ENCODE results near the gene SMIM14. TPM values are rescaled to one million over a fixed set of nuclear protein-coding genes. Genes with fewer than 3 reads are reported as not detected.

The SMIM14 gene
- total RNA-seq, 1 donor from 2014 or later: 32.1 TPM

DNA sequence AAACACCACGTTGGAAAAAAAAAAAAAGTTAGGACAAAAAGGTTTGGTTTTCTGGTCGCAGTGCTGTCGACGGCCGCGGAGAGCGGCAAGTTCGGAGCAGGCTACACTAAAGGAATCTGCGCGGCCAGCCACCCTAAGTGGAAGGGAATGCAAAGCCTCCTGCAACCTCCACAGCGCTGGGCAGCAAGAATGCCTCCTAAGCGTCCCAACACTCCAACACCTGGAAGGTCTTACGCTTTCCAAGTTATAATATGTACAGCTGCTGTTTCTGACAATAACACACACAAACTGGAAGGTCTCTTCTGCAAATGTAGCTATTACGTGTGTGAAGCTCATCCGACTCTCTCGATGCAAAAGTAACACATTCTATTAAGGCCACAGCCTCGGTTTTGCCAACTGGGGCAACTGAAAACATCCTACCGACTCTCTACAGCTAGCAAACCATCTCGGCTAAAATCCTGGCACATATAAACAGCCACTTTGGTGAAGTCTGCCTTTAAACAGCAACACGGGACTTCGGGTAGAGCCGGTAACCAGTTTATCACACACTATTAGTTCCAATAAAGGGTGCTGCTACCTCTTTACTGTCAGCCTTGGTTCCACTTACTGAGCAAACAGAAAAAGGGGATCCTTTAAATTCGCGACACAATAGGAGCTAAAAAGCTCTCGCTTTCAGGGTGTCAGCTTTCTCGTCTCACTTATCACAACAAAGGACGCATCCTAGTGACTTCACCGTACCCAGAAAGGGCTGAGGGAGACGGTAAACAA, 895 bp downstream of the SMIM14 start:
- Mint-ChIP-seq H3K27ac (peak overlapping the region; percentile 93), H3K4me1 (ENCODE audit: unreplicated experiment) (peaks cover 23% of the 10 kb centered on the region), H3K27me3 (no peaks in the 10 kb centered on the region), H3K9me3 (no peaks in the 10 kb centered on the region), H3K4me3 (peak overlapping the region; percentile 91), H3K36me3 (no peaks in the 10 kb centered on the region)
- no peak for DNase-seq (ENCODE audit: extremely low spot score, unreplicated experiment)
- peak; percentile 23 for TF ChIP-seq CTCF (conservative IDR thresholded peaks at IDR 0.05)

- Mint-ChIP-seq H3K9me3 (no peaks in the 10 kb centered on the region), H3K27ac (peak overlapping the region; percentile 93), H3K4me3 (peak overlapping the region; percentile 91), H3K36me3 (no peaks in the 10 kb centered on the region), H3K27me3 (no peaks in the 10 kb centered on the region), H3K4me1 (ENCODE audit: unreplicated experiment) (peaks cover 23% of the 10 kb centered on the region)
- no peak for TF ChIP-seq CTCF (conservative IDR thresholded peaks at IDR 0.05)
- no peak for DNase-seq (ENCODE audit: extremely low spot score, unreplicated experiment)
These were observed 1.5 kb downstream of the SMIM14 start for GRCh38 chr4:39637221-39637585.

- no peak for DNase-seq (ENCODE audit: extremely low spot score, unreplicated experiment)
- H3K9me3 Mint-ChIP-seq: no peaks in the 10 kb centered on the region
- peak overlapping the region; percentile 93 for H3K27ac Mint-ChIP-seq
- H3K4me3 Mint-ChIP-seq: peak overlapping the region; percentile 91
- H3K36me3 Mint-ChIP-seq: no peaks in the 10 kb centered on the region
- no peaks in the 10 kb centered on the region for H3K27me3 Mint-ChIP-seq
- H3K4me1 Mint-ChIP-seq (ENCODE audit: unreplicated experiment): peaks cover 23% of the 10 kb centered on the region
- TF ChIP-seq CTCF (conservative IDR thresholded peaks at IDR 0.05): no peak
These were observed 2.0 kb downstream of the SMIM14 start for GRCh38 chr4:39636531-39637184.

GRCh38 chr4:39635023-39635422, 3.6 kb downstream of the SMIM14 start:
- no peaks in the 10 kb centered on the region for H3K36me3 Mint-ChIP-seq
- DNase-seq (ENCODE audit: extremely low spot score, unreplicated experiment): no peak
- H3K4me3 Mint-ChIP-seq: peak overlapping the region; percentile 53

GRCh38 chr4:39631700-39632079, 7.0 kb downstream of the SMIM14 start:
- Mint-ChIP-seq H3K36me3 (no peaks in the 10 kb centered on the region), H3K4me1 (ENCODE audit: unreplicated experiment) (peaks cover 15% of the 10 kb centered on the region), H3K27ac (no peak overlapping the region), H3K27me3 (no peaks in the 10 kb centered on the region), H3K9me3 (no peaks in the 10 kb centered on the region), H3K4me3 (no peak overlapping the region)
- TF ChIP-seq CTCF (conservative IDR thresholded peaks at IDR 0.05): no peak
- no peak for DNase-seq (ENCODE audit: extremely low spot score, unreplicated experiment)

More at GRCh38 chr4:39635023-39635422, 3.6 kb downstream of the SMIM14 start:
- Mint-ChIP-seq H3K27ac (peak overlapping the region; percentile 69), H3K4me1 (ENCODE audit: unreplicated experiment) (peaks cover 23% of the 10 kb centered on the region), H3K9me3 (no peaks in the 10 kb centered on the region), H3K27me3 (no peaks in the 10 kb centered on the region)
- TF ChIP-seq CTCF (conservative IDR thresholded peaks at IDR 0.05): no peak
